Erythroblast (primary cell): ENCODE results near the gene RBFOX2.

Source experiments
- GATA1 ChIP-seq: IDR thresholded peaks from 2 replicates; pipeline ENCODE4 v1.6.1; 2011; ENCODE audit warnings: low read depth, mild to moderate bottlenecking, control low read depth, low read length, moderate library complexity
- POLR2A ChIP-seq: IDR thresholded peaks from 2 replicates; pipeline ENCODE4 v1.6.1; 2011; ENCODE audit warnings: mild to moderate bottlenecking, low read length

DNA sequence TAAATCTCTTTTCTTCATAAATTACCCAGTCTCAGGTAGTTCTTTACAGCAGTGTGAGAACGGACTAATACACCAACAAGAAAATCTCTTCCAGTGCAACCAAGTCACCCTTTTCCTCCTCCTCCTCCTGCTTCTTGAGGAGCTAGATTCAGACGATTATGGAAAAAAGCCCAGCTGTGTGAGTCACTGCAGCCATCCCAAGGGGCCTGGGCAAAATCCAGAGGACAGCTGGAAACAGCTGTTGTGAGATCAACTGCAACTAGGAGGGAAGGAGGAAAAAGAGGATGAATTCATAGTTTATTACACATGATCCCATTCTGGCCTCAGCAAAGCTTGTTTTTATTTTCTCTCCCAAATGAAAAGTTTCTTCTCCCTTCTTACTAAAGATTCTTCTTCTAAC is 32.9 kb downstream of the RBFOX2 start:
- TF ChIP-seq POLR2A (no peak), GATA1 (no peak)
